Liver (tissue), 3 donors: ENCODE measurements around the gene CDK19.
"Not testable (repeated sequence)": the region's sequence is repeated elsewhere in the genome, so short reads cannot be mapped to it uniquely, and the experiment has no call there.

Source experiments
- EGR1 ChIP-seq, 2 donors: IDR thresholded peaks; 2 replicates each; pipeline ENCODE4 v1.6.1; 2016 to 2018; ENCODE audit warnings: antibody characterized with exemption in 2 of 2, low read depth in 2 of 2
- HNF4G ChIP-seq: IDR thresholded peaks from 2 replicates; pipeline ENCODE4 v1.6.1; 2016; ENCODE audit warnings: antibody characterized with exemption
- JUND ChIP-seq, 2 donors: IDR thresholded peaks; 2 replicates each; pipeline ENCODE4 v1.6.1; 2016; ENCODE audit warnings: antibody characterized with exemption in 2 of 2
- RAD21 ChIP-seq, 2 donors: IDR thresholded peaks; 2 replicates each; pipeline ENCODE4 v1.6.1; 2016; ENCODE audit warnings: antibody characterized with exemption in 2 of 2, mild to moderate bottlenecking in 2 of 2
- SP1 ChIP-seq: IDR thresholded peaks from 2 replicates; pipeline ENCODE4 v1.6.1; 2018; ENCODE audit warnings: antibody characterized with exemption, mild to moderate bottlenecking
- TAF1 ChIP-seq: conservative IDR thresholded peaks from 2 replicates; pipeline ENCODE4 v1.6.1; 2016; ENCODE audit warnings: antibody characterized with exemption, mild to moderate bottlenecking
- TF ChIP-seq, protein P1 (sequence below): fragments of 150-350 bp; IDR thresholded peaks from 2 replicates; pipeline ENCODE4 v1.5.1; 2017; ENCODE audit warnings: improper control_type of control experiment, low read depth, low read length; ENCODE audit not compliant: missing input control
- TF ChIP-seq, protein P2 (sequence below): IDR thresholded peaks from 2 replicates; pipeline ENCODE4 v1.6.1; 2016; ENCODE audit warnings: antibody characterized with exemption, mild to moderate bottlenecking
- donor health status: healthy.
- donor health status: healthy.

DNA sequence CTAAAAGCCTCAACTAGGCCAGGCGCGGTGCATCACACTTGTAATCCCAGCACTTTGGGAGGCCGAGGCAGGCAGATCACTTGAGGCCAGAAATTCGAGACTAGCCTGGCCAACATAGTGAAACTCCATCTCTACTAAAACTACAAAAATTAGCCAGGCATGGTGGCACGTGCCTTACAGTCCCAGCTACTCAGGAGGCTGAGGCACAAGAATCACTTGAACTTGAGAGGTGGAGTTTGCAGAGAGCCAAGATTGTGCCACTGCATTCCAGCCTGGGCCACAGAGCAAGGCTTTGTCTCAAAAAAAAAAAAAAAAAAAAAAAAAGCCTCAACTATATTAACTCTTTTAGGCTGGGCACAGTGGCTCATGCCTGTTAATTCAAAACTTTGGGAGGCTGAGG, 55.2 kb downstream of the CDK19 start:
- TF ChIP-seq, protein P1, sequence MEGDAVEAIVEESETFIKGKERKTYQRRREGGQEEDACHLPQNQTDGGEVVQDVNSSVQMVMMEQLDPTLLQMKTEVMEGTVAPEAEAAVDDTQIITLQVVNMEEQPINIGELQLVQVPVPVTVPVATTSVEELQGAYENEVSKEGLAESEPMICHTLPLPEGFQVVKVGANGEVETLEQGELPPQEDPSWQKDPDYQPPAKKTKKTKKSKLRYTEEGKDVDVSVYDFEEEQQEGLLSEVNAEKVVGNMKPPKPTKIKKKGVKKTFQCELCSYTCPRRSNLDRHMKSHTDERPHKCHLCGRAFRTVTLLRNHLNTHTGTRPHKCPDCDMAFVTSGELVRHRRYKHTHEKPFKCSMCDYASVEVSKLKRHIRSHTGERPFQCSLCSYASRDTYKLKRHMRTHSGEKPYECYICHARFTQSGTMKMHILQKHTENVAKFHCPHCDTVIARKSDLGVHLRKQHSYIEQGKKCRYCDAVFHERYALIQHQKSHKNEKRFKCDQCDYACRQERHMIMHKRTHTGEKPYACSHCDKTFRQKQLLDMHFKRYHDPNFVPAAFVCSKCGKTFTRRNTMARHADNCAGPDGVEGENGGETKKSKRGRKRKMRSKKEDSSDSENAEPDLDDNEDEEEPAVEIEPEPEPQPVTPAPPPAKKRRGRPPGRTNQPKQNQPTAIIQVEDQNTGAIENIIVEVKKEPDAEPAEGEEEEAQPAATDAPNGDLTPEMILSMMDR = not testable (repeated sequence)
- TF ChIP-seq, protein P2, sequence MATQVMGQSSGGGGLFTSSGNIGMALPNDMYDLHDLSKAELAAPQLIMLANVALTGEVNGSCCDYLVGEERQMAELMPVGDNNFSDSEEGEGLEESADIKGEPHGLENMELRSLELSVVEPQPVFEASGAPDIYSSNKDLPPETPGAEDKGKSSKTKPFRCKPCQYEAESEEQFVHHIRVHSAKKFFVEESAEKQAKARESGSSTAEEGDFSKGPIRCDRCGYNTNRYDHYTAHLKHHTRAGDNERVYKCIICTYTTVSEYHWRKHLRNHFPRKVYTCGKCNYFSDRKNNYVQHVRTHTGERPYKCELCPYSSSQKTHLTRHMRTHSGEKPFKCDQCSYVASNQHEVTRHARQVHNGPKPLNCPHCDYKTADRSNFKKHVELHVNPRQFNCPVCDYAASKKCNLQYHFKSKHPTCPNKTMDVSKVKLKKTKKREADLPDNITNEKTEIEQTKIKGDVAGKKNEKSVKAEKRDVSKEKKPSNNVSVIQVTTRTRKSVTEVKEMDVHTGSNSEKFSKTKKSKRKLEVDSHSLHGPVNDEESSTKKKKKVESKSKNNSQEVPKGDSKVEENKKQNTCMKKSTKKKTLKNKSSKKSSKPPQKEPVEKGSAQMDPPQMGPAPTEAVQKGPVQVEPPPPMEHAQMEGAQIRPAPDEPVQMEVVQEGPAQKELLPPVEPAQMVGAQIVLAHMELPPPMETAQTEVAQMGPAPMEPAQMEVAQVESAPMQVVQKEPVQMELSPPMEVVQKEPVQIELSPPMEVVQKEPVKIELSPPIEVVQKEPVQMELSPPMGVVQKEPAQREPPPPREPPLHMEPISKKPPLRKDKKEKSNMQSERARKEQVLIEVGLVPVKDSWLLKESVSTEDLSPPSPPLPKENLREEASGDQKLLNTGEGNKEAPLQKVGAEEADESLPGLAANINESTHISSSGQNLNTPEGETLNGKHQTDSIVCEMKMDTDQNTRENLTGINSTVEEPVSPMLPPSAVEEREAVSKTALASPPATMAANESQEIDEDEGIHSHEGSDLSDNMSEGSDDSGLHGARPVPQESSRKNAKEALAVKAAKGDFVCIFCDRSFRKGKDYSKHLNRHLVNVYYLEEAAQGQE = not testable (repeated sequence)
- not testable (repeated sequence) for TF ChIP-seq HNF4G; JUND (IDR thresholded peaks at IDR 0.05); RAD21 (IDR thresholded peaks at IDR 0.05); SP1; EGR1 (IDR thresholded peaks at IDR 0.05; ENCODE audit: low read depth in 2 of 2); TAF1
